Brain pericyte (primary cell): ENCODE data around the gene MAP3K2.
"Not testable (repeated sequence)": the region's sequence is repeated elsewhere in the genome, so short reads cannot be mapped to it uniquely, and the experiment has no call there.

Experiments
- DNase-seq: peaks from one replicate; pipeline ENCODE4 v3.0.0-alpha.2; 2012; ENCODE audit warnings: low read depth, low spot score

MAP3K2 gene

GRCh38 chr2:127421116-127421800, 33.5 kb upstream of the MAP3K2 start:
- DNase-seq: no peak

GRCh38 chr2:127420039-127420864, 32.5 kb upstream of the MAP3K2 start:
- DNase-seq: no peak

- no peak for DNase-seq
Observed at GRCh38 chr2:127419448-127420038, 31.8 kb upstream of the MAP3K2 start.

- DNase-seq: no peak
Observed at GRCh38 chr2:127419112-127419430, 31.3 kb upstream of the MAP3K2 start.

GRCh38 chr2:127418300-127419111, 30.7 kb upstream of the MAP3K2 start, which contains the start of gene PROC:
PROC (plus strand) TSS chr2:127418427; CDS start chr2:127419943, 1,516 bp downstream.
- no peak for DNase-seq

GRCh38 chr2:127417406-127417805, 29.6 kb upstream of the MAP3K2 start:
- DNase-seq: no peak

GRCh38 chr2:127416506-127417001, 28.8 kb upstream of the MAP3K2 start:
- no peak for DNase-seq

- DNase-seq: no peak
Observed at GRCh38 chr2:127415593-127416505, 28.1 kb upstream of the MAP3K2 start.

GRCh38 chr2:127414638-127415592, 27.1 kb upstream of the MAP3K2 start:
- DNase-seq: no peak

- peak; percentile 25 for DNase-seq
Observed at GRCh38 chr2:127413782-127414637, 26.2 kb upstream of the MAP3K2 start.

- DNase-seq: no peak
Observed at GRCh38 chr2:127413200-127413599, 25.4 kb upstream of the MAP3K2 start.

GRCh38 chr2:127411653-127412369, 24.0 kb upstream of the MAP3K2 start:
- DNase-seq: no peak

GRCh38 chr2:127410871-127411652, 23.3 kb upstream of the MAP3K2 start:
- no peak for DNase-seq

- not testable (repeated sequence) for DNase-seq
Observed at GRCh38 chr2:127409716-127410115, 21.9 kb upstream of the MAP3K2 start.

- DNase-seq: no peak
Observed at GRCh38 chr2:127408807-127409099, 21.0 kb upstream of the MAP3K2 start.

- DNase-seq: peak; percentile 49
Observed at GRCh38 chr2:127408004-127408806, 20.4 kb upstream of the MAP3K2 start.
